K562 (cell line): Measurements from ENCODE around the gene PLEKHG5. TPM values are rescaled to one million over a fixed set of nuclear protein-coding genes. Genes with fewer than 3 reads are reported as not detected.

Source experiments
- CREM ChIP-seq: IDR thresholded peaks from 2 replicates; pipeline ENCODE4 v1.6.1; 2014; ENCODE audit warnings: antibody characterized with exemption, low read depth
- CXXC5 ChIP-seq: fragments of 250-450 bp; sonication (Bioruptor Pico); IDR thresholded peaks from 2 replicates; pipeline ENCODE4 v1.8.0; 2022; ENCODE audit warnings: inconsistent platforms, mild to moderate bottlenecking, moderate library complexity
- ERF ChIP-seq: fragments of 450-650 bp; formaldehyde crosslinking; IDR thresholded peaks from 2 replicates; pipeline ENCODE4 v1.4.0; 2020; ENCODE audit warnings: mild to moderate bottlenecking, mixed read lengths
- ETV6 ChIP-seq, 3 experiments: fragments of 150-350 bp in 1 of 3; sonication (generic) in 1 of 3; formaldehyde crosslinking in 1 of 3; IDR thresholded peaks; 2 replicates each; pipeline versions ENCODE4 v1.6.1 to v1.8.0; 2014 to 2022; ENCODE audit warnings: borderline replicate concordance in 2 of 3, low read depth in 2 of 3, antibody characterized with exemption in 1 of 3, low read length in 1 of 3, mild to moderate bottlenecking in 1 of 3, missing genetic modification reagents in 1 of 3
- GABPB2 ChIP-seq: fragments of 250-450 bp; sonication (Bioruptor Pico); conservative IDR thresholded peaks from 2 replicates; pipeline ENCODE4 v1.5.1; 2021; ENCODE audit warnings: mild to moderate bottlenecking
- KDM5B ChIP-seq: fragments of 200-600 bp; sonication (generic); IDR thresholded peaks from 2 replicates; pipeline ENCODE4 v1.6.1; 2012; ENCODE audit warnings: low read depth, mild to moderate bottlenecking, moderate library complexity, low read length, control low read depth, inconsistent platforms; ENCODE audit not compliant: insufficient replicate concordance
- RNF2 ChIP-seq: sonication (generic); IDR thresholded peaks from 2 replicates; pipeline ENCODE4 v1.6.1; 2016
- SREBF2 ChIP-seq: sonication (generic); formaldehyde crosslinking; IDR thresholded peaks from 2 replicates; pipeline ENCODE4 v1.4.0; 2020; ENCODE audit warnings: mild to moderate bottlenecking, missing genetic modification reagents
- ZFX ChIP-seq: sonication (generic); formaldehyde crosslinking; IDR thresholded peaks from 2 replicates; pipeline ENCODE4 v1.8.0; 2022; ENCODE audit warnings: mild to moderate bottlenecking, missing genetic modification reagents, moderate library complexity
- ZNF134 ChIP-seq: fragments of 250-450 bp; sonication (Bioruptor Pico); conservative IDR thresholded peaks from 2 replicates; pipeline ENCODE4 v1.4.0; 2020
- ZNF253 ChIP-seq: fragments of 250-450 bp; sonication (Bioruptor Pico); conservative IDR thresholded peaks from 2 replicates; pipeline ENCODE4 v1.6.1; 2021; ENCODE audit warnings: mild to moderate bottlenecking
- polyA plus RNA-seq, 8 experiments: library from polyadenylated mRNA; depleted of rRNA in 4 of 8; stranded (reverse) in 5 of 8; unstranded in 3 of 8; fragments of >200 nt; fragmentation: Nextera tagmentation in 2 of 8; fragmentation: Illumina TruSeq in 1 of 8; extraction: Ambion mirVana in 2 of 8; extraction: Trizol in 1 of 8; gene quantifications; 2 replicates each; pipeline versions ENCODE4 v1.2.1 to v1.2.3, GENCODE V29; 2011 to 2014; ENCODE audit warnings: inconsistent platforms in 1 of 8, missing spikeins in 1 of 8
- total RNA-seq, 7 experiments: library from RNA; depleted of rRNA in 6 of 7; stranded (reverse); fragments of >200 nt in 6 of 7; fragmentation: Illumina TruSeq in 2 of 7; extraction: Trizol in 2 of 7; gene quantifications; 2 replicates each; pipeline versions ENCODE4 v1.2.1 to v1.2.3, GENCODE V29; 2011 to 2021; ENCODE audit warnings: low replicate concordance in 1 of 7
- TF ChIP-seq, protein P1 (sequence below), 2 experiments: IDR thresholded peaks; 2 replicates each; pipeline ENCODE4 v1.6.1; 2011; ENCODE audit warnings: borderline replicate concordance in 1 of 2, control low read depth in 1 of 2, low read depth in 1 of 2, low read length in 1 of 2, mild to moderate bottlenecking in 1 of 2, mixed read lengths in 1 of 2, moderate library complexity in 1 of 2; ENCODE audit not compliant: insufficient read depth in 1 of 2, insufficient read length in 1 of 2, poor library complexity in 1 of 2, severe bottlenecking in 1 of 2; ENCODE audit errors: extremely low read depth in 1 of 2
- TF ChIP-seq, protein P2 (sequence below): fragments of 250-450 bp; sonication (Bioruptor Pico); IDR thresholded peaks from 2 replicates; pipeline ENCODE4 v1.8.0; 2021; ENCODE audit warnings: mild to moderate bottlenecking, moderate library complexity
- TF ChIP-seq, protein P3 (sequence below), 2 experiments: fragments of 200-800 bp in 1 of 2; sonication (Bioruptor generic) in 1 of 2; sonication (generic) in 1 of 2; formaldehyde crosslinking in 1 of 2; IDR thresholded peaks in 1 of 2; conservative IDR thresholded peaks in 1 of 2; 2 replicates each; pipeline versions ENCODE4 v1.5.0 to v1.6.1; 2016 to 2020; ENCODE audit warnings: missing compliant biosample characterization in 1 of 2, missing genetic modification characterization in 1 of 2, missing genetic modification reagents in 1 of 2
- TF ChIP-seq, protein P4 (sequence below): sonication (generic); formaldehyde crosslinking; IDR thresholded peaks from 2 replicates; pipeline ENCODE4 v1.8.1; 2023; ENCODE audit warnings: mild to moderate bottlenecking, missing genetic modification reagents
- TF ChIP-seq, protein P5 (sequence below): IDR thresholded peaks from 2 replicates; pipeline ENCODE4 v1.6.1; 2014; ENCODE audit warnings: antibody characterized with exemption

Gene PLEKHG5
- total and polyA plus RNA-seq, 9 of the 15 experiments (the other 6 are each of a cell fraction or from before 2014, with no cell fraction given) = 0.04 to 0.29 (median 0.09) TPM; not detected in 3

DNA sequence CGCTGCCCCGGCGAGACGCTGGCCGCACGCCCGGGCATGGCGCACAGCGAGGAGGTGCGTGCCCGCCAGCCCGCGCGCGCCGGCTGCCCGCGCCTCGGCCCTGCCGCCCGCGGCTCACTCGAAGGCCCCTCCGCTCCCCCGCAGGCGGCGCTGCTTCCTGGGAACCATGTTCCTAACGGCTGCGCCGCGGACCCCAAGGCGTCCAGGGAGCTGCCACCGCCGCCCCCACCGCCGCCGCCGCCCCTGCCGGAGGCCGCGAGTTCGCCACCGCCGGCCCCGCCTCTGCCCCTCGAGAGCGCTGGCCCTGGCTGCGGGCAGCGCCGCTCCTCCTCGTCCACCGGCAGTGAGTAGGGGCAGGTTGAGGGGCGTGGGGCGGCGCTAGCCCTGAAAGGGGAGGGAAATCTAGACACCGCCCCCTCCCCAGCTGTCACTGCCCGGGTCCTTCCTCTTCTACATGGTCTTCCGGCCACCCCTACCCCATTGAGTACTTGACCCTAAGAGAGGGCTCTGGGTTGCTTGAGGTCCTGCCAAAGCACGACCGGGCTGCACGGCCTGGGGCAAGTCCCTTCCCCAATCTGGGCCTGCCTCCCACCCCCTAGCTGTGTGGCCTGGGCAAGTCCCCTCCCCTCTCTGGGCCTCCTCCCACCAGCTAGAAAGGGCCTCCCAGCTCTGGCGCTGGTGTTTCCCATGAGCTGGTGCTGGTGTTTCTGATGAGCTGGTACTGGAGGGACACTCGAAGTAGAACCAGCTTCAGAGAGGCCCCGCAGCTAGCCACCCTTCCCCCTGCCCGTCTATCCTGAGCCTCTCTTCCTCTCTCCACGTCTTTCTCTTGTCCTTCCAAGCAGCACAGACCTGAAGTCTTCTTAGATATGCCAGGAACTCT is 42.5 kb downstream of the PLEKHG5 start (continued):
- TF ChIP-seq, protein P1, sequence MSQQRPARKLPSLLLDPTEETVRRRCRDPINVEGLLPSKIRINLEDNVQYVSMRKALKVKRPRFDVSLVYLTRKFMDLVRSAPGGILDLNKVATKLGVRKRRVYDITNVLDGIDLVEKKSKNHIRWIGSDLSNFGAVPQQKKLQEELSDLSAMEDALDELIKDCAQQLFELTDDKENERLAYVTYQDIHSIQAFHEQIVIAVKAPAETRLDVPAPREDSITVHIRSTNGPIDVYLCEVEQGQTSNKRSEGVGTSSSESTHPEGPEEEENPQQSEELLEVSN (IDR thresholded peaks at IDR 0.05; ENCODE audit: borderline replicate concordance in 1 of 2, extremely low read depth in 1 of 2, insufficient read depth in 1 of 2, insufficient read length in 1 of 2, low read depth in 1 of 2, low read length in 1 of 2, poor library complexity in 1 of 2, severe bottlenecking in 1 of 2) = peak in 1 of 2 experiments; percentile 68
- TF ChIP-seq, protein P2, sequence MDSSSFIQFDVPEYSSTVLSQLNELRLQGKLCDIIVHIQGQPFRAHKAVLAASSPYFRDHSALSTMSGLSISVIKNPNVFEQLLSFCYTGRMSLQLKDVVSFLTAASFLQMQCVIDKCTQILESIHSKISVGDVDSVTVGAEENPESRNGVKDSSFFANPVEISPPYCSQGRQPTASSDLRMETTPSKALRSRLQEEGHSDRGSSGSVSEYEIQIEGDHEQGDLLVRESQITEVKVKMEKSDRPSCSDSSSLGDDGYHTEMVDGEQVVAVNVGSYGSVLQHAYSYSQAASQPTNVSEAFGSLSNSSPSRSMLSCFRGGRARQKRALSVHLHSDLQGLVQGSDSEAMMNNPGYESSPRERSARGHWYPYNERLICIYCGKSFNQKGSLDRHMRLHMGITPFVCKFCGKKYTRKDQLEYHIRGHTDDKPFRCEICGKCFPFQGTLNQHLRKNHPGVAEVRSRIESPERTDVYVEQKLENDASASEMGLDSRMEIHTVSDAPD (CRISPR knock-in tag) = no peak
- TF ChIP-seq RNF2 (no peak), ZFX (CRISPR knock-in tag) (0 out of 2 replicates have a peak, but pooled peaks have one; percentile 9), ZNF134 (CRISPR knock-in tag) (no peak), SREBF2 (CRISPR knock-in tag) (no peak), KDM5B (no peak), CXXC5 (CRISPR knock-in tag) (0 out of 2 replicates have a peak, but pooled peaks have one; percentile 30), ZNF253 (no peak), GABPB2 (CRISPR knock-in tag) (no peak), CREM (no peak), ETV6 (IDR thresholded peaks at IDR 0.05; ENCODE audit: borderline replicate concordance in 1 of 2, low read depth in 2 of 2, low read length in 1 of 2) (no peak), ETV6 (CRISPR knock-in tag; IDR thresholded peaks at IDR 0.05; ENCODE audit: borderline replicate concordance) (no peak), ERF (CRISPR knock-in tag) (no peak)
- TF ChIP-seq, protein P3, sequence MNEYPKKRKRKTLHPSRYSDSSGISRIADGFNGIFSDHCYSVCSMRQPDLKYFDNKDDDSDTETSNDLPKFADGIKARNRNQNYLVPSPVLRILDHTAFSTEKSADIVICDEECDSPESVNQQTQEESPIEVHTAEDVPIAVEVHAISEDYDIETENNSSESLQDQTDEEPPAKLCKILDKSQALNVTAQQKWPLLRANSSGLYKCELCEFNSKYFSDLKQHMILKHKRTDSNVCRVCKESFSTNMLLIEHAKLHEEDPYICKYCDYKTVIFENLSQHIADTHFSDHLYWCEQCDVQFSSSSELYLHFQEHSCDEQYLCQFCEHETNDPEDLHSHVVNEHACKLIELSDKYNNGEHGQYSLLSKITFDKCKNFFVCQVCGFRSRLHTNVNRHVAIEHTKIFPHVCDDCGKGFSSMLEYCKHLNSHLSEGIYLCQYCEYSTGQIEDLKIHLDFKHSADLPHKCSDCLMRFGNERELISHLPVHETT (CRISPR knock-in tag; conservative IDR thresholded peaks at IDR 0.05 in 1 of 2, IDR thresholded peaks at IDR 0.05 in 1 of 2) = no peak
- TF ChIP-seq, protein P4, sequence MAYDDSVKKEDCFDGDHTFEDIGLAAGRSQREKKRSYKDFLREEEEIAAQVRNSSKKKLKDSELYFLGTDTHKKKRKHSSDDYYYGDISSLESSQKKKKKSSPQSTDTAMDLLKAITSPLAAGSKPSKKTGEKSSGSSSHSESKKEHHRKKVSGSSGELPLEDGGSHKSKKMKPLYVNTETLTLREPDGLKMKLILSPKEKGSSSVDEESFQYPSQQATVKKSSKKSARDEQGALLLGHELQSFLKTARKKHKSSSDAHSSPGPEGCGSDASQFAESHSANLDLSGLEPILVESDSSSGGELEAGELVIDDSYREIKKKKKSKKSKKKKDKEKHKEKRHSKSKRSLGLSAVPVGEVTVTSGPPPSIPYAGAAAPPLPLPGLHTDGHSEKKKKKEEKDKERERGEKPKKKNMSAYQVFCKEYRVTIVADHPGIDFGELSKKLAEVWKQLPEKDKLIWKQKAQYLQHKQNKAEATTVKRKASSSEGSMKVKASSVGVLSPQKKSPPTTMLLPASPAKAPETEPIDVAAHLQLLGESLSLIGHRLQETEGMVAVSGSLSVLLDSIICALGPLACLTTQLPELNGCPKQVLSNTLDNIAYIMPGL (CRISPR knock-in tag) = no peak
- TF ChIP-seq, protein P5, sequence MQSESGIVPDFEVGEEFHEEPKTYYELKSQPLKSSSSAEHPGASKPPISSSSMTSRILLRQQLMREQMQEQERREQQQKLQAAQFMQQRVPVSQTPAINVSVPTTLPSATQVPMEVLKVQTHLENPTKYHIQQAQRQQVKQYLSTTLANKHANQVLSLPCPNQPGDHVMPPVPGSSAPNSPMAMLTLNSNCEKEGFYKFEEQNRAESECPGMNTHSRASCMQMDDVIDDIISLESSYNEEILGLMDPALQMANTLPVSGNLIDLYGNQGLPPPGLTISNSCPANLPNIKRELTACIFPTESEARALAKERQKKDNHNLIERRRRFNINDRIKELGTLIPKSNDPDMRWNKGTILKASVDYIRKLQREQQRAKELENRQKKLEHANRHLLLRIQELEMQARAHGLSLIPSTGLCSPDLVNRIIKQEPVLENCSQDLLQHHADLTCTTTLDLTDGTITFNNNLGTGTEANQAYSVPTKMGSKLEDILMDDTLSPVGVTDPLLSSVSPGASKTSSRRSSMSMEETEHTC = no peak
